Naive B cell (primary cell): ENCODE data around the gene SMYD1. TPM values are rescaled to one million over a fixed set of nuclear protein-coding genes. Genes with fewer than 3 reads are reported as not detected.
"Not testable (repeated sequence)": the region's sequence is repeated elsewhere in the genome, so short reads cannot be mapped to it uniquely, and the experiment has no call there.

Experiments
- ATAC-seq, 2 donors: fragments of 150-1000 bp; cut with Tn5 transposase; 2 replicates each; pipeline ENCODE4 v1.10.0; 2021; ENCODE audit warnings: low read depth in 2 of 2, mild to moderate bottlenecking in 2 of 2, moderate library complexity in 2 of 2
- DNase-seq: peaks from one replicate; pipeline ENCODE4 v3.0.0; 2022
- H3K27ac Mint-ChIP-seq, 6 donors: one replicate each; pipeline ENCODE4 v1.8.0; 2020 to 2022; ENCODE audit warnings: mild to moderate bottlenecking in 6 of 6, mixed read lengths in 6 of 6, moderate library complexity in 5 of 6, inconsistent platforms in 2 of 6
- H3K27me3 Mint-ChIP-seq, 3 donors: one replicate each; pipeline ENCODE4 v1.8.0; 2021 to 2022; ENCODE audit warnings: mixed read lengths in 3 of 3, mild to moderate bottlenecking in 1 of 3
- H3K36me3 Mint-ChIP-seq, 2 donors: one replicate each; pipeline ENCODE4 v1.8.0; 2020 to 2022; ENCODE audit warnings: mixed read lengths in 2 of 2, inconsistent platforms in 1 of 2, mild to moderate bottlenecking in 1 of 2
- H3K4me1 Mint-ChIP-seq, 3 donors: one replicate each; pipeline ENCODE4 v1.8.0; 2020 to 2022; ENCODE audit warnings: mixed read lengths in 3 of 3, inconsistent platforms in 1 of 3, mild to moderate bottlenecking in 1 of 3, moderate library complexity in 1 of 3
- H3K4me3 Mint-ChIP-seq, 8 donors: one replicate each; pipeline ENCODE4 v1.8.0; 2020 to 2022; ENCODE audit warnings: mild to moderate bottlenecking in 8 of 8, mixed read lengths in 8 of 8, moderate library complexity in 8 of 8, inconsistent platforms in 2 of 8
- H3K9me3 Mint-ChIP-seq, 7 donors: one replicate each; pipeline ENCODE4 v1.8.0; 2020 to 2022; ENCODE audit warnings: mixed read lengths in 7 of 7, mild to moderate bottlenecking in 5 of 7, inconsistent platforms in 2 of 7, moderate library complexity in 1 of 7
- polyA plus RNA-seq, 6 donors: library from polyadenylated mRNA; unstranded; fragments of 300-500 nt; fragmentation: Illumina TruSeq; gene quantifications; one replicate each; pipeline ENCODE4 v1.2.3, GENCODE V29; 2021; ENCODE audit warnings: low read depth in 6 of 6

The SMYD1 gene
- polyA plus RNA-seq, 6 donors from 2014 or later, result not detected

GRCh38 chr2:88042476-88042875 lies 25.1 kb upstream of the SMYD1 start:
- Mint-ChIP-seq H3K4me3 (no peak overlapping the region), H3K36me3 (no peaks in the 10 kb centered on the region), H3K4me1 (peaks cover 24 to 55% (median 42%) of the 10 kb centered on the region in 3 donors), H3K9me3 (no peaks in the 10 kb centered on the region), H3K27me3 (no peaks in the 10 kb centered on the region), H3K27ac (peak overlapping the region in 2 of 6 donors; percentile 43 to 47)
- no peak for ATAC-seq
- no peak for DNase-seq

GRCh38 chr2:88045561-88045960 lies 22.1 kb upstream of the SMYD1 start:
- DNase-seq, H3K9me3 Mint-ChIP-seq, H3K27me3 Mint-ChIP-seq, H3K4me3 Mint-ChIP-seq, H3K36me3 Mint-ChIP-seq, H3K27ac Mint-ChIP-seq, ATAC-seq: not testable (repeated sequence)
- peaks cover 14 to 70% (median 30%) of the 10 kb centered on the region in 3 donors for H3K4me1 Mint-ChIP-seq

GRCh38 chr2:88048541-88048940 lies 19.1 kb upstream of the SMYD1 start:
- H3K9me3 Mint-ChIP-seq, result no peaks in the 10 kb centered on the region
- H3K27ac Mint-ChIP-seq, result peak overlapping the region in 4 of 6 donors; percentile 38 to 87 (median 58)
- DNase-seq (no peak), ATAC-seq (no peak)
- H3K27me3 Mint-ChIP-seq, result no peaks in the 10 kb centered on the region
- peak overlapping the region in 1 of 8 donors; percentile 16 for H3K4me3 Mint-ChIP-seq
- H3K36me3 Mint-ChIP-seq, result no peaks in the 10 kb centered on the region
- H3K4me1 Mint-ChIP-seq, result peaks cover 13 to 59% (median 15%) of the 10 kb centered on the region in 3 donors

- Mint-ChIP-seq H3K27ac (peak overlapping the region in 2 of 6 donors; percentile 74 to 79), H3K9me3 (no peaks in the 10 kb centered on the region), H3K36me3 (no peaks in the 10 kb centered on the region), H3K27me3 (no peaks in the 10 kb centered on the region), H3K4me3 (no peak overlapping the region), H3K4me1 (peaks cover 24 to 66% (median 25%) of the 10 kb centered on the region in 3 donors)
- DNase-seq, result no peak
- ATAC-seq, result no peak
Measured at GRCh38 chr2:88049622-88050021, 18.0 kb upstream of the SMYD1 start.

- Mint-ChIP-seq H3K36me3 (peaks cover 0 to 7% of the 10 kb centered on the region in 2 donors), H3K9me3 (no peaks in the 10 kb centered on the region), H3K27ac (peak overlapping the region in 3 of 6 donors; percentile 28 to 75 (median 60)), H3K4me3 (no peak overlapping the region), H3K4me1 (peaks cover 34 to 68% (median 34%) of the 10 kb centered on the region in 3 donors), H3K27me3 (no peaks in the 10 kb centered on the region)
- DNase-seq, result no peak
- ATAC-seq, result no peak
Measured at GRCh38 chr2:88051792-88052191, 15.8 kb upstream of the SMYD1 start.

GRCh38 chr2:88053296-88053695 lies 14.3 kb upstream of the SMYD1 start:
- peak overlapping the region in 7 of 8 donors; percentile 22 to 99 (median 94) for H3K4me3 Mint-ChIP-seq
- H3K4me1 Mint-ChIP-seq, result peaks cover 34 to 60% (median 34%) of the 10 kb centered on the region in 3 donors
- no peaks in the 10 kb centered on the region for H3K27me3 Mint-ChIP-seq
- no peaks in the 10 kb centered on the region for H3K9me3 Mint-ChIP-seq
- DNase-seq, result no peak
- H3K36me3 Mint-ChIP-seq, result peaks cover 0 to 7% of the 10 kb centered on the region in 2 donors
- peak overlapping the region in 5 of 6 donors; percentile 3 to 99 (median 98) for H3K27ac Mint-ChIP-seq
- no peak for ATAC-seq

- Mint-ChIP-seq H3K4me3 (peak overlapping the region; percentile 89 to 99 (median 97)), H3K4me1 (peaks cover 34 to 53% (median 34%) of the 10 kb centered on the region in 3 donors), H3K27me3 (no peaks in the 10 kb centered on the region), H3K27ac (peak overlapping the region; percentile 26 to 99 (median 98)), H3K36me3 (peaks cover 0 to 7% of the 10 kb centered on the region in 2 donors), H3K9me3 (no peaks in the 10 kb centered on the region)
- ATAC-seq (no peak), DNase-seq (no peak)
Measured at GRCh38 chr2:88053934-88054781, 13.5 kb upstream of the SMYD1 start.

- H3K27ac Mint-ChIP-seq, result peak overlapping the region; percentile 96 to 99 (median 98)
- DNase-seq (peak; percentile 6), ATAC-seq (no peak)
- H3K27me3 Mint-ChIP-seq, result no peaks in the 10 kb centered on the region
- H3K36me3 Mint-ChIP-seq, result peaks cover 0 to 7% of the 10 kb centered on the region in 2 donors
- H3K4me1 Mint-ChIP-seq, result peaks cover 34 to 45% (median 34%) of the 10 kb centered on the region in 3 donors
- no peaks in the 10 kb centered on the region for H3K9me3 Mint-ChIP-seq
- peak overlapping the region; percentile 89 to 99 (median 97) for H3K4me3 Mint-ChIP-seq
Measured at GRCh38 chr2:88054782-88055370, 12.7 kb upstream of the SMYD1 start.

- H3K4me3 Mint-ChIP-seq, result peak within 1 kb of the TSS; percentile 92 to 99 (median 97)
- H3K27ac Mint-ChIP-seq, result peak within 1 kb of the TSS; percentile 97 to 99 (median 98)
- peak; percentile 96 for DNase-seq
- peaks cover 34 to 40% (median 34%) of the 10 kb centered on the region in 3 donors for H3K4me1 Mint-ChIP-seq
- H3K27me3 Mint-ChIP-seq, result no peaks in the 10 kb centered on the region
- peaks cover 0 to 7% of the 10 kb centered on the region in 2 donors for H3K36me3 Mint-ChIP-seq
- peak; percentile 93 to 94 for ATAC-seq
- no peaks in the 10 kb centered on the region for H3K9me3 Mint-ChIP-seq
Measured at GRCh38 chr2:88055371-88056128, 12.1 kb upstream of the SMYD1 start, which contains the start of gene KRCC1. Gene KRCC1 (minus strand): TSS chr2:88055783. CDS start chr2:88028563, 27,220 bp downstream.

- H3K9me3 Mint-ChIP-seq, result no peaks in the 10 kb centered on the region
- H3K27me3 Mint-ChIP-seq, result no peaks in the 10 kb centered on the region
- peaks cover 31 to 35% (median 34%) of the 10 kb centered on the region in 3 donors for H3K4me1 Mint-ChIP-seq
- no peak for ATAC-seq
- peaks cover 0 to 7% of the 10 kb centered on the region in 2 donors for H3K36me3 Mint-ChIP-seq
- H3K27ac Mint-ChIP-seq, result peak overlapping the region in 4 of 6 donors; percentile 5 to 99 (median 72)
- no peak for DNase-seq
- peak overlapping the region in 2 of 8 donors; percentile 9 to 92 for H3K4me3 Mint-ChIP-seq
Measured at GRCh38 chr2:88057437-88057844, 10.2 kb upstream of the SMYD1 start.

GRCh38 chr2:88058191-88058590 lies 9.4 kb upstream of the SMYD1 start:
- no peak overlapping the region for H3K27ac Mint-ChIP-seq
- H3K9me3 Mint-ChIP-seq, result no peaks in the 10 kb centered on the region
- ATAC-seq (no peak), DNase-seq (no peak)
- peaks cover 28 to 31% (median 30%) of the 10 kb centered on the region in 3 donors for H3K4me1 Mint-ChIP-seq
- H3K27me3 Mint-ChIP-seq, result no peaks in the 10 kb centered on the region
- H3K36me3 Mint-ChIP-seq, result peaks cover 0 to 7% of the 10 kb centered on the region in 2 donors
- H3K4me3 Mint-ChIP-seq, result peak overlapping the region in 1 of 8 donors; percentile 92

- Mint-ChIP-seq H3K9me3 (no peaks in the 10 kb centered on the region), H3K36me3 (peaks cover 0 to 1% of the 10 kb centered on the region in 2 donors), H3K4me3 (no peak overlapping the region), H3K27ac (no peak overlapping the region), H3K4me1 (peaks cover 7 to 11% (median 10%) of the 10 kb centered on the region in 3 donors), H3K27me3 (no peaks in the 10 kb centered on the region)
- ATAC-seq, result peak in 1 of 2 donors; percentile 18
- DNase-seq, result peak; percentile 46
Measured at GRCh38 chr2:88059979-88060906, 7.4 kb upstream of the SMYD1 start.
